Bronchial epithelial cell (primary cell): Measurements from ENCODE around the gene DOCK9. TPM values are rescaled to one million over a fixed set of nuclear protein-coding genes. Genes with fewer than 3 reads are reported as not detected.

Source experiments
- DNase-seq: peaks from one replicate; pipeline ENCODE4 v3.0.0-alpha.2; 2010; ENCODE audit warnings: low read depth
- FAIRE-seq: peaks from 2 replicates; lab custom pipeline; 2011; peaks lifted over from hg19 to GRCh38; lab: Jason Lieb, UNC
- H3K27me3 ChIP-seq: 2 replicates; pipeline ENCODE4 v1.5.1; 2011; ENCODE audit warnings: low read length; ENCODE audit not compliant: control insufficient read depth, insufficient read depth
- H3K36me3 ChIP-seq: 2 replicates; pipeline ENCODE4 v1.5.1; 2011; ENCODE audit warnings: low read length; ENCODE audit not compliant: control insufficient read depth, insufficient read depth
- H3K4me3 ChIP-seq: 2 replicates; pipeline ENCODE4 v1.5.1; 2011; ENCODE audit warnings: mild to moderate bottlenecking, low read depth, low read length, control low read depth
- total RNA-seq: library from RNA; depleted of rRNA; stranded (reverse); fragments of >200 nt; gene quantifications from 2 replicates; pipeline ENCODE4 v1.2.1, GENCODE V29; 2014
- TF ChIP-seq, protein P1 (sequence below): IDR thresholded peaks from 2 replicates; pipeline ENCODE4 v1.5.1; 2011; ENCODE audit warnings: mild to moderate bottlenecking, moderate library complexity, low read length, control low read depth, inconsistent platforms; ENCODE audit not compliant: insufficient read depth, severe bottlenecking

DOCK9 gene
- total RNA-seq, 1 donor from 2014 or later = 72.9 TPM

DNA sequence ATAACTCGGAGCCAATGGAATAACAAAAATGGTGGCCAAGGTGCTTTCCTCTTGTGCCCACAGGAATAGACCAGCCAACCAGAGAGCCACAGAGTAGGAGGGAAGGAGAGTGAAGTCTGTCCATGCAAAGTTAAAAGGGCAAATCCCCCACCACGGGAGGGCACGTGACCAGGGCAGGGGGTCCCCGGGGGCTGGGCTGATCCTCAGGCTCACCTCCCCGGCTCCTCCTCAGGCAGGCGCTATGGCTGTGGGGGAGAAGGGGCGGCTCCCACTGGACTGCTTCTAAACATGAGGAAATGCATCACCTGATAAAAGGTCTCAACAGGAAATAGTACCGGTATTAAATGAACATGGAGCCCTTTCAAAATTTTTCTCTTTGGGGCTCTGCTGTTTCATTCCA lies 152.2 kb downstream of the DOCK9 start:
- FAIRE-seq (no peak), DNase-seq (no peak)
- TF ChIP-seq, protein P1, sequence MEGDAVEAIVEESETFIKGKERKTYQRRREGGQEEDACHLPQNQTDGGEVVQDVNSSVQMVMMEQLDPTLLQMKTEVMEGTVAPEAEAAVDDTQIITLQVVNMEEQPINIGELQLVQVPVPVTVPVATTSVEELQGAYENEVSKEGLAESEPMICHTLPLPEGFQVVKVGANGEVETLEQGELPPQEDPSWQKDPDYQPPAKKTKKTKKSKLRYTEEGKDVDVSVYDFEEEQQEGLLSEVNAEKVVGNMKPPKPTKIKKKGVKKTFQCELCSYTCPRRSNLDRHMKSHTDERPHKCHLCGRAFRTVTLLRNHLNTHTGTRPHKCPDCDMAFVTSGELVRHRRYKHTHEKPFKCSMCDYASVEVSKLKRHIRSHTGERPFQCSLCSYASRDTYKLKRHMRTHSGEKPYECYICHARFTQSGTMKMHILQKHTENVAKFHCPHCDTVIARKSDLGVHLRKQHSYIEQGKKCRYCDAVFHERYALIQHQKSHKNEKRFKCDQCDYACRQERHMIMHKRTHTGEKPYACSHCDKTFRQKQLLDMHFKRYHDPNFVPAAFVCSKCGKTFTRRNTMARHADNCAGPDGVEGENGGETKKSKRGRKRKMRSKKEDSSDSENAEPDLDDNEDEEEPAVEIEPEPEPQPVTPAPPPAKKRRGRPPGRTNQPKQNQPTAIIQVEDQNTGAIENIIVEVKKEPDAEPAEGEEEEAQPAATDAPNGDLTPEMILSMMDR = no peak
- Histone ChIP-seq H3K4me3 (no peak overlapping the region), H3K36me3 (peaks cover 19% of the 10 kb centered on the region), H3K27me3 (no peaks in the 10 kb centered on the region)

DNA sequence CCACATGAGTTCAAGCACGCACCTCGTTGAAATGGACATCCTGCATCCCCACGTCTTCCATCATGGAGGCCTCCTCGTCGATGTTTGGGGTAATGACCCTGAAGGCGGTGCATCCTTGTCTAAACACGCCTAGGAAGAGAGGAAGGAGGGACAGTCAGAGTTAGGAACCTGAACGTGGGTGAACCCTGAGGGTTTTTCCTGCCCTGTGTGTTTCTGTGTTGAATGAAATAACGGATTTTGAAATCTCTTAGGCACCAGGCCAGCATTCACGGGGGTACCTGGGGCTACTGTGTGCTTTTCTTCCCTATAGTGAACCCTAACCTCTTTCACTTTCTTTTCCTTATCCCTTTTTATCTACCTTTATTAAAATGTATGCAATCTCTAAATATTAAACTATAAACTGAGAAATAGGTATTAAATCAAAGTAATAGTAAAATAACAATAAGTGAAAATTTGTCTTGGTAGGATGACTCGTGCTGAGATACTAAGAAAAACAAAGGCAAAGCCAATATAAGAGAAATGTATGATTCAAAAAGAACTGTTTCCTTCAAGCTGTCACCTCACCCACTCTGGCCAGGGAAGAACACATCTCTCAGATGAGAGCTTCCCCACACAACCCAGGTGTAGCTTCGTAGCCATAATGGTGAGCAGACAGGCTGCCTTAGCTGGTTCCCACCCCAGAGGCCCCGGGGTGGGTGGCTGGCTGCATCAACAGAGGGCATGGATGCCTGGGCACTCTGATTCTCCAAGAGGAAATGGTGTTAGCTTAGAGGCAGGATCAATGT lies 153.3 kb downstream of the DOCK9 start:
- Histone ChIP-seq H3K36me3 (peaks cover 17% of the 10 kb centered on the region), H3K27me3 (no peaks in the 10 kb centered on the region), H3K4me3 (no peak overlapping the region)
- DNase-seq (peak; percentile 54), FAIRE-seq (no peak)
- TF ChIP-seq, protein P1 = no peak

DNA sequence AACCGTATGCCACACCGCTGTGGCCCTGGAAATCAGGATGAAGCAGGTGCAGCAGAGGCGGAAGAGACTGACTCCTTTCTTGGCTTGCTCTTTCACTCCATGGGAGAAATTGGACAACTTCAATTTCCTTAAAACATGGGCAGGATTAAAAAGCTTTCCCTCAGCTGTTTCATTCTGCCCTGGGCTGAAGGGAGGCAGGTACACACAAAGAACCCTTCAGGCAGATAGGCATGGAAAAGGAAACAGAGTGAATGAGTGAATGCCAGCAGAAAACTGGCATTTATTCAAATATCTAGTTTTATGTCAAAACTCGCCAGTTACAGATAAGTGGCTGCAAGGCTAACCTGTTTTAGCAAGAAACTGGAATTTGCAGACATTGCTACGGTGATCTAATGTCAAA lies 154.4 kb downstream of the DOCK9 start:
- Histone ChIP-seq H3K27me3 (no peaks in the 10 kb centered on the region), H3K36me3 (peaks cover 13% of the 10 kb centered on the region), H3K4me3 (no peak overlapping the region)
- TF ChIP-seq, protein P1 = no peak
- no peak for DNase-seq
- peak; percentile 77 for FAIRE-seq

DNA sequence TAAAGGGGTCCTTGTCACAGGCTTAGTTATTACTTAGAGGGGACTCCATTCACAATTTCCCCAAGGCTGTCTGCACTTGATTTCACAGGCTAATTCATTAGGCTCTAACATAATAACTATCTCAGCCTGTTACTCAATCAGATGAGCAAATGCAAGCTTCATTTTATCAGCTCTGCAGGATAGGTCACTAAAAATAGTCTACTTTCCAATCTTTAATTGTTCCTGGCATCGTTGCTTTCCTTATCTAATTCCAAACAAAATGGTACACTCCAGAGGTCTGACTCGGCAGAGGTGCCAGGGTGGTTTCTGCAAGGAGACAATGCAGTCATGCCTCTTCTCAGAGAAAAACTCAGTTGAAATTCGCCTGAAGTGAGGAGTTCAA lies 155.6 kb downstream of the DOCK9 start:
- TF ChIP-seq, protein P1 = no peak
- Histone ChIP-seq H3K4me3 (no peak overlapping the region), H3K27me3 (no peaks in the 10 kb centered on the region), H3K36me3 (peaks cover 8% of the 10 kb centered on the region)
- FAIRE-seq (no peak), DNase-seq (no peak)

DNA sequence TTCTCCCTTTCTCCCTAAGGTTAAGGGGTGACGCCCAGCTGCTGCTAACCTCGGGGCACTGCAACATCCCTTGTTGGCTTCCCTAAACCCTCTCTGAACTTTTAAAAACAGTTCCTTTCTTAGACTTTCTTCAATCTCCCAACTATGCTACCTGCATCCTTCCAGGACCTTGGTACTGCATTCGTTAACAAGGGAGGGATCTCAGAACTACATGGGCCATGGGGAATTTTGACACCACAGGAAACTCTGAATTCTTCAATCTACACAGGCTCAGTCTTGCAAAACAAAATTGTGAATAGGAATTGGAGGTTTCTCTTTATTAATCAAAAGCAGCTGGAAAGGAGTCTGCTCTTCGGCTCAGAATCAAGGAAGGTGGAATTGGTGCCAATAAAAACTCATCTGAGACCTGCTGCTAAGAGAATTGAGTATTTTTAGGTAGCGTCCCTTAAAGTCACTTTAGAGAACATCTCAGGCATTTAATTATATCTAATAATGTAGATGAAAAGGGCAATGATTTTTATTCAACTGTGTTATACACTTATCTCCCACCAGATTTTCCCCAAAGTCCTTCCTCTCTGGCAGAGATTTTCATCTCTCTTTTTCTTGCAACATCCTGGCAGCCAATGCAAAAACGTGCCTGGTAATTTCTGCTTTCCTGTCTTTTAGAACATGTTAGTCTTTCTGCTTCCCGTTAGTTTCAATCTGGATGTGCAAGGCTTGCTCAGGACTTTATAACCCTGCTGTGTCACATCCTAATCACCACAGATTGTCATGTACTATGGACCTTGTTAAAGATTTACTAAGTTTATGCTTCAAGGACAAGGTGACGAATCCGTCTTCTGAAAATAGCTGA lies 156.3 kb downstream of the DOCK9 start:
- H3K4me3 ChIP-seq = no peak overlapping the region
- peaks cover 9% of the 10 kb centered on the region for H3K36me3 ChIP-seq
- FAIRE-seq = no peak
- H3K27me3 ChIP-seq = no peaks in the 10 kb centered on the region
- TF ChIP-seq, protein P1 = no peak
- DNase-seq = no peak
